Measurements from ENCODE around the gene FOCAD.

The FOCAD gene

GRCh38 chr9:20740929-20741582, 57.0 kb downstream of the FOCAD start:
- no peak for DNase-seq

GRCh38 chr9:20742833-20743232, 58.8 kb downstream of the FOCAD start:
- no peak for DNase-seq

GRCh38 chr9:20744036-20744630, 60.1 kb downstream of the FOCAD start:
- DNase-seq = no peak

DNA sequence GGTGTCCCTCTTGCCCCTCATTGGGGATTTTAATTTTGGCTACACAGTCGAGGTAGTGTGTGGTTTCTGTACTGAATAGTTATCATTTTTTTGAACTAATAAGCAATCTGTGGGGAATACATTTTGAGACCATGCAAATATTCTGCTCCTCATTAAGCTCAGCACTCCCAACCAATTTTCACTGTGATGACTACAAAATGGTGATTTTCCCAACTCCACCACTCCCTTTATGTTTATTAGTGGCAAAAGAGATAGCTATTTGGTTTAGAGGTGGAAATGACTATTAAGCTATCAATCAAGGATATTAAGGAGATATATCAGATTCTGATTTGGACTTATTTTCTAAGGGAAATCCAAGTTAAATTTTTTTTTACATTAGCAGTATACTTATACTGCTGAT, 62.9 kb downstream of the FOCAD start:
- no peak for DNase-seq

GRCh38 chr9:20749496-20750198, 65.6 kb downstream of the FOCAD start:
- no peak for DNase-seq

GRCh38 chr9:20753761-20754160, 69.7 kb downstream of the FOCAD start:
- no peak for DNase-seq

GRCh38 chr9:20754556-20754955, 70.5 kb downstream of the FOCAD start:
- DNase-seq = no peak

- DNase-seq = no peak
Measured at GRCh38 chr9:20760246-20760891, 76.3 kb downstream of the FOCAD start.

GRCh38 chr9:20770947-20771346, 86.9 kb downstream of the FOCAD start:
- no peak for DNase-seq

GRCh38 chr9:20771729-20772128, 87.7 kb downstream of the FOCAD start:
- no peak for DNase-seq

- DNase-seq = no peak
Measured at GRCh38 chr9:20775683-20776082, 91.6 kb downstream of the FOCAD start.

- no peak for DNase-seq
Measured at GRCh38 chr9:20781092-20781491, 97.0 kb downstream of the FOCAD start.

DNA sequence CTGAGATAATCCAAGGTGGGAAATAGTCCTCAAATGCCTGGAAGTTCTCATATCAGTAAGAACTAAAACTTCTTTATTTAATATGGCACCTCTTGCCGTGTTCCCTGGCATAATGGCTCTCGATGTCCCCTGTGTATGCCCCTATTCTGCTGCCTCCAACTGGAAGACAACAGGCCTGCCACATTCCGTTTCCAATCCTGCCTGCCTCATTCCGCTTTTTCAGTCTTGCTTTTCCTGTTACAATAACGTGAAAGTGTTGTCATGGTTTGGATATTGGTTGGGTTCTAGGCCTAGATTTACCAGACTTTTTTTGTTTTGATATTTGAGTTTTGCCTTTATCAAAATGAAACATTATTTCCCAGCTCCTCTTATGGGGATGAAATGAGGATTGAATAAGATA, 98.2 kb downstream of the FOCAD start:
- DNase-seq = no peak

GRCh38 chr9:20783057-20784038, 99.3 kb downstream of the FOCAD start:
- no peak for DNase-seq

- DNase-seq = no peak
Measured at GRCh38 chr9:20784196-20784595, 100.1 kb downstream of the FOCAD start.

GRCh38 chr9:20786807-20787206, 102.7 kb downstream of the FOCAD start:
- DNase-seq = no peak

- DNase-seq = no peak
Measured at GRCh38 chr9:20788526-20789451, 104.7 kb downstream of the FOCAD start.

GRCh38 chr9:20790721-20791120, 106.7 kb downstream of the FOCAD start:
- DNase-seq = no peak

GRCh38 chr9:20791682-20792081, 107.6 kb downstream of the FOCAD start:
- DNase-seq = no peak

DNA sequence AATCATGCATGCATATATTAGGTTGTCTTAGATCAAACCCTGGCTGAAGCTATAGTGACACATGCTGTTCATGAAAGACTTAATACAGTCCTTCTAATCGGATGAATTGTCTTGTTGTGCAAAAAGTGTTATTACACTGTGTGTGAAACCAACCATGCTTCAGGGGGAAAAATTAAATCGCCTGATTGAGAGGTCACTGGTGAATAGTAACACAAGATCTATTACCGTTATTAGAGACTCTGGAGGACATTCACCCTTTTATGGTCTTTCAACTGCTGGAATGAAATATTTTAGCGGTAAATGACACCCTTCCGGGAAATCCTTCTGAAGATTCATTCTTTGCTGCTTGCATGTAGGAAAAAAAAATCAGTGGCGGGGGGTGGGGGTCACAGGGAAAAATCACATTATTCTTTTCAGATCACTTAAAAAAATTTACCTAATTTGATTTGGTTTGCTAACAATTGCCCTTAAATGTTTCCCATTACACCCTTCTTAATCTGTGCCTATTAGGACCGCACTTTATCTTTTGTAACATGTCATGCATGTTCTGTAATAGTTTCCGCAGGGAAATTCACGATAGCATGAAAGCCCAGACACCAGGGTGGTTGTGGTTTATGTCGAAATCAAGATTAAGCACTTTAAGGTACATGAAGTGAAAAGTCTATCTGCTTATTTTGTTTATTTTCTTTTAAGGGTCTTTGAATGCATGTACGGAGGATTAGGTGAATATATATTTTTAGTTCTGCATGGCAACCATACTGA, 120.6 kb downstream of the FOCAD start:
- DNase-seq = no peak

- no peak for DNase-seq
Measured at GRCh38 chr9:20805766-20806165, 121.7 kb downstream of the FOCAD start.
